ENCODE results near the gene CHRNA5.

GRCh38 chr15:78597583-78597982 is 32.3 kb downstream of the CHRNA5 start:
- TF ChIP-seq, protein P1, sequence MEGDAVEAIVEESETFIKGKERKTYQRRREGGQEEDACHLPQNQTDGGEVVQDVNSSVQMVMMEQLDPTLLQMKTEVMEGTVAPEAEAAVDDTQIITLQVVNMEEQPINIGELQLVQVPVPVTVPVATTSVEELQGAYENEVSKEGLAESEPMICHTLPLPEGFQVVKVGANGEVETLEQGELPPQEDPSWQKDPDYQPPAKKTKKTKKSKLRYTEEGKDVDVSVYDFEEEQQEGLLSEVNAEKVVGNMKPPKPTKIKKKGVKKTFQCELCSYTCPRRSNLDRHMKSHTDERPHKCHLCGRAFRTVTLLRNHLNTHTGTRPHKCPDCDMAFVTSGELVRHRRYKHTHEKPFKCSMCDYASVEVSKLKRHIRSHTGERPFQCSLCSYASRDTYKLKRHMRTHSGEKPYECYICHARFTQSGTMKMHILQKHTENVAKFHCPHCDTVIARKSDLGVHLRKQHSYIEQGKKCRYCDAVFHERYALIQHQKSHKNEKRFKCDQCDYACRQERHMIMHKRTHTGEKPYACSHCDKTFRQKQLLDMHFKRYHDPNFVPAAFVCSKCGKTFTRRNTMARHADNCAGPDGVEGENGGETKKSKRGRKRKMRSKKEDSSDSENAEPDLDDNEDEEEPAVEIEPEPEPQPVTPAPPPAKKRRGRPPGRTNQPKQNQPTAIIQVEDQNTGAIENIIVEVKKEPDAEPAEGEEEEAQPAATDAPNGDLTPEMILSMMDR (IDR thresholded peaks at IDR 0.05), result no peak
- TF ChIP-seq POLR2AphosphoS5 (IDR thresholded peaks at IDR 0.05), result no peak
